Loucy (cell line): ENCODE results near the gene PSORS1C2.

Source experiments
- H2AFZ ChIP-seq: fragments of 200-600 bp; sonication (generic); 2 replicates; pipeline ENCODE4 v1.6.0; 2016; ENCODE audit warnings: antibody characterized with exemption, mild to moderate bottlenecking, low read length, moderate library complexity
- H3F3A ChIP-seq: fragments of 200-600 bp; 2 replicates; pipeline ENCODE4 v1.6.0; 2016; ENCODE audit warnings: antibody characterized with exemption, low read depth, mild to moderate bottlenecking
- H3K27me3 ChIP-seq: fragments of 200-600 bp; sonication (generic); 2 replicates; pipeline ENCODE4 v1.6.1; 2014; ENCODE audit warnings: low read length, mild to moderate bottlenecking; ENCODE audit not compliant: insufficient read depth, poor library complexity, severe bottlenecking
- H3K36me3 ChIP-seq: fragments of 200-600 bp; sonication (generic); 2 replicates; pipeline ENCODE4 v1.6.1; 2016; ENCODE audit warnings: low read length; ENCODE audit not compliant: insufficient read depth
- H3K4me1 ChIP-seq: fragments of 200-600 bp; sonication (generic); 2 replicates; pipeline ENCODE4 v1.5.1; 2014; ENCODE audit warnings: low read length, mild to moderate bottlenecking; ENCODE audit not compliant: insufficient read depth, poor library complexity, severe bottlenecking
- H3K4me2 ChIP-seq: fragments of 200-600 bp; sonication (generic); 2 replicates; pipeline ENCODE4 v1.6.0; 2014; ENCODE audit warnings: antibody characterized with exemption, low read length, low read depth, mild to moderate bottlenecking; ENCODE audit not compliant: poor library complexity, severe bottlenecking
- H3K4me3 ChIP-seq: fragments of 200-600 bp; sonication (generic); 2 replicates; pipeline ENCODE4 v1.5.1; 2014; ENCODE audit warnings: low read length, mild to moderate bottlenecking, mixed read lengths; ENCODE audit not compliant: poor library complexity, severe bottlenecking
- H3K79me2 ChIP-seq: fragments of 200-600 bp; sonication (generic); 2 replicates; pipeline ENCODE4 v1.6.1; 2014; ENCODE audit warnings: low read length; ENCODE audit not compliant: insufficient read depth
- H3K9ac ChIP-seq: fragments of 200-600 bp; sonication (generic); 2 replicates; pipeline ENCODE4 v1.6.0; 2014; ENCODE audit warnings: mild to moderate bottlenecking, low read depth, low read length, moderate library complexity; ENCODE audit not compliant: poor library complexity, severe bottlenecking
- H3K9me2 ChIP-seq: fragments of 200-600 bp; sonication (generic); replicated peaks from 2 replicates; pipeline ENCODE4 v1.6.1; 2016; ENCODE audit warnings: low read depth, low read length, mixed read lengths
- H3K9me3 ChIP-seq: fragments of 200-600 bp; sonication (generic); 2 replicates; pipeline ENCODE4 v1.6.1; 2014; ENCODE audit warnings: mild to moderate bottlenecking, antibody characterized with exemption, low read length, low read depth; ENCODE audit not compliant: insufficient read depth
- H4K20me1 ChIP-seq: fragments of 200-600 bp; sonication (generic); 2 replicates; pipeline ENCODE4 v1.6.0; 2014; ENCODE audit warnings: antibody characterized with exemption, low read length, mild to moderate bottlenecking; ENCODE audit not compliant: insufficient read depth, poor library complexity, severe bottlenecking
- EZH2phosphoT487 ChIP-seq: fragments of 200-600 bp; IDR thresholded peaks from 2 replicates; pipeline ENCODE4 v1.6.1; 2018; ENCODE audit warnings: antibody characterized with exemption, mild to moderate bottlenecking, moderate library complexity, borderline replicate concordance
- TF ChIP-seq, protein P1 (sequence below): fragments of 200-600 bp; sonication (generic); conservative IDR thresholded peaks from 2 replicates; pipeline ENCODE4 v1.5.1; 2014; ENCODE audit warnings: mild to moderate bottlenecking, antibody characterized with exemption, low read length

PSORS1C2 gene

GRCh38 chr6:31098449-31098938 is 40.4 kb downstream of the PSORS1C2 start:
- Histone ChIP-seq H2AFZ (no peak overlapping the region), H3F3A (peaks cover 11% of the 10 kb centered on the region), H3K9ac (no peak overlapping the region), H4K20me1 (no peaks in the 10 kb centered on the region), H3K9me2 (no peaks in the 10 kb centered on the region), H3K9me3 (no peaks in the 10 kb centered on the region), H3K79me2 (no peaks in the 10 kb centered on the region), H3K4me3 (no peak overlapping the region), H3K36me3 (no peaks in the 10 kb centered on the region), H3K27me3 (no peaks in the 10 kb centered on the region), H3K4me2 (no peak overlapping the region), H3K4me1 (peaks cover 45% of the 10 kb centered on the region)
- TF ChIP-seq, protein P1, sequence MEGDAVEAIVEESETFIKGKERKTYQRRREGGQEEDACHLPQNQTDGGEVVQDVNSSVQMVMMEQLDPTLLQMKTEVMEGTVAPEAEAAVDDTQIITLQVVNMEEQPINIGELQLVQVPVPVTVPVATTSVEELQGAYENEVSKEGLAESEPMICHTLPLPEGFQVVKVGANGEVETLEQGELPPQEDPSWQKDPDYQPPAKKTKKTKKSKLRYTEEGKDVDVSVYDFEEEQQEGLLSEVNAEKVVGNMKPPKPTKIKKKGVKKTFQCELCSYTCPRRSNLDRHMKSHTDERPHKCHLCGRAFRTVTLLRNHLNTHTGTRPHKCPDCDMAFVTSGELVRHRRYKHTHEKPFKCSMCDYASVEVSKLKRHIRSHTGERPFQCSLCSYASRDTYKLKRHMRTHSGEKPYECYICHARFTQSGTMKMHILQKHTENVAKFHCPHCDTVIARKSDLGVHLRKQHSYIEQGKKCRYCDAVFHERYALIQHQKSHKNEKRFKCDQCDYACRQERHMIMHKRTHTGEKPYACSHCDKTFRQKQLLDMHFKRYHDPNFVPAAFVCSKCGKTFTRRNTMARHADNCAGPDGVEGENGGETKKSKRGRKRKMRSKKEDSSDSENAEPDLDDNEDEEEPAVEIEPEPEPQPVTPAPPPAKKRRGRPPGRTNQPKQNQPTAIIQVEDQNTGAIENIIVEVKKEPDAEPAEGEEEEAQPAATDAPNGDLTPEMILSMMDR, result no peak
- no peak for TF ChIP-seq EZH2phosphoT487

DNA sequence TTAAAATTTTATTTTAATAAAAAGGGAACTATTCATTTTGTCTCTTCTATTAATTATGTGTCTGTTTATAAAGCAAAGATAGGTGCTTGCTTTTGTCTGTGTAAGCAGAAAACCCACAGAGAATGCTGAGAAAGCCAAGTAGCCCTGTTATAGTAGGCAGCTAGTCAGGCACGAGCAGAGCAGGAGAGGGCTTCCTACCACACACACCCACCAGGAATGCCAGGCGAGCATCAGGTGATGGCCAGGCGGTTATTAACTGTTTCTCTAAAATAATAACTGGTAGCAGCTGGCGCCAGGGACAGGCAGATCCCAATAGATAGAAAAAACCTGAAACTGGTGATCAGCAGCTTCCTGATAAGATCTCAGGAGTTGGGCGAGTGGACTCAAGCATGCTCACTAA is 42.2 kb downstream of the PSORS1C2 start:
- no peaks in the 10 kb centered on the region for H3K27me3 ChIP-seq
- TF ChIP-seq EZH2phosphoT487, result no peak
- TF ChIP-seq, protein P1, result no peak
- H3K79me2 ChIP-seq, result no peaks in the 10 kb centered on the region
- H4K20me1 ChIP-seq, result no peaks in the 10 kb centered on the region
- no peak overlapping the region for H3K4me3 ChIP-seq
- peaks cover 53% of the 10 kb centered on the region for H3K4me1 ChIP-seq
- no peaks in the 10 kb centered on the region for H3K9me2 ChIP-seq
- no peaks in the 10 kb centered on the region for H3K36me3 ChIP-seq
- H3K9ac ChIP-seq, result peak overlapping the region; percentile 37
- H3K9me3 ChIP-seq, result no peaks in the 10 kb centered on the region
- H3F3A ChIP-seq, result peaks cover 11% of the 10 kb centered on the region
- H2AFZ ChIP-seq, result peak overlapping the region; percentile 41
- H3K4me2 ChIP-seq, result peak overlapping the region; percentile 54

GRCh38 chr6:31096215-31096614 is 42.7 kb downstream of the PSORS1C2 start:
- Histone ChIP-seq H3K9me3 (no peaks in the 10 kb centered on the region), H3K4me3 (no peak overlapping the region), H4K20me1 (no peaks in the 10 kb centered on the region), H2AFZ (no peak overlapping the region), H3K36me3 (no peaks in the 10 kb centered on the region), H3K4me1 (peaks cover 53% of the 10 kb centered on the region), H3K79me2 (no peaks in the 10 kb centered on the region), H3F3A (peaks cover 11% of the 10 kb centered on the region), H3K9me2 (no peaks in the 10 kb centered on the region), H3K27me3 (no peaks in the 10 kb centered on the region), H3K4me2 (peak overlapping the region; percentile 77), H3K9ac (peak overlapping the region; percentile 18)
- no peak for TF ChIP-seq EZH2phosphoT487
- TF ChIP-seq, protein P1, result no peak
